Jurkat, Clone E6-1 (cell line): Measurements from ENCODE around the gene GPC6.

Source experiments
- DNase-seq: peaks from one replicate; pipeline ENCODE4 v3.0.0-alpha.2; 2011; ENCODE audit warnings: low read depth, low spot score
- H3K4me3 ChIP-seq: 2 replicates; pipeline ENCODE4 v1.5.1; 2011; ENCODE audit warnings: mild to moderate bottlenecking, low read length, control low read depth, moderate library complexity

GPC6 gene

DNA sequence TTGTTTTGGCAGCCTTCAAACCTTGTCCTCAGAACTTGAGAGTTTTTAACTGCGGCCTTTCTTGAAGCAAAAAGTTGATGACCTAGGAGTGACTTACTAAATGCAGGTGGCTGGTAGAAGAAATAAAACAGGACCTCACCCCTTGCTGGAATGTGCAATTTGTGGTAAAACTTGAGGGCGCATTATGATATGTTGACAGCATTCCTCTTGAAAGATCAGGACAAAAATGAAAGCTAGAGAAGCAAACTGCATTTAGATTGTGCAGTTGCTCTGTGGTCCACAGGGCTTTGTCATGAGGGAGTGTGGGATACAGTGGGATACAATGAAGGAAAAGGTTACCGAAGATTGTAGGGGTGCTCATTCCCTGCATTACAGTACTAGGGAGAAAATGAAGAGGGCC, 504.2 kb downstream of the GPC6 start:
- H3K4me3 ChIP-seq, result no peak overlapping the region
- DNase-seq, result no peak

DNA sequence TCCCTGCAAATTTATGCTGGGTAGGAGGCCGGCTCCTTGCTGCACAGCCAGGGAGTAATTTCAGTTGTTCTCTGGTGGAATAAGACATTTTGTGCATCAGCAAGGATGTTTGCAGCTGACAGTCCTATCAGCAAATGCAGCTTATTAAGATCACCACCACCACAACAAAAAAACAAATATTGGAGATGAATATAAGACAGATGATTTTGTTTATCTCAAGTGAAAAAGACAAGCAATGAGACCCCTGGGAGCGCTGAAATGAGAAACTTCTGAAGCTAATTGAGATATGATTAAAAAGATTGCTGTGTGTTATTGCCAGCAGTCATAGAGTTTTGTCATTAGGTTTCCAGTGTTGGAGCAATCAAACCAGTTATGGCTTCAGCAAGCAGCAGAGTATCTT, 505.6 kb downstream of the GPC6 start:
- H3K4me3 ChIP-seq, result no peak overlapping the region
- DNase-seq, result no peak

- DNase-seq, result no peak
- H3K4me3 ChIP-seq, result no peak overlapping the region
These were observed 509.5 kb downstream of the GPC6 start for GRCh38 chr13:93736081-93736480.

DNA sequence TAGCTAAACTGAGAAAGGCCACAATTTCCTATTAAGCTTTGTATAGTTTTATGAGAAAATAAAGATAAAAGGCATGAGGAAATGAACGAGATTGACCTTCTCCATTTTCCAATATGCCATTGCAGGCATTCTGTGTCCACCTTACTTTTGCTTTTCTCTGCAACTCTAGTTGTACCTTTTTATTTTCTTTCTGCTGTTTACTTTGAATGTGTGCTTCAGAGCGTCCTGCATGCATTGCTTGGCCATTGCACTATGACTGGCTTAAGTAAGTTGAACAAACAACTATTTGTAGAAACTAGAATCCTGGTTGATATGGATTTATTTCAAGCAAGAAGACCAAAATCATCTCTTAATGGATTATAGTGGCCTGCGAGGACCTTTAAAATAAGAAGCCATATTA, 510.3 kb downstream of the GPC6 start:
- DNase-seq, result no peak
- no peak overlapping the region for H3K4me3 ChIP-seq

GRCh38 chr13:93740334-93740733, 513.7 kb downstream of the GPC6 start:
- no peak for DNase-seq
- H3K4me3 ChIP-seq, result no peak overlapping the region

- H3K4me3 ChIP-seq, result no peak overlapping the region
- DNase-seq, result no peak
These were observed 517.4 kb downstream of the GPC6 start for GRCh38 chr13:93744033-93744432.

DNA sequence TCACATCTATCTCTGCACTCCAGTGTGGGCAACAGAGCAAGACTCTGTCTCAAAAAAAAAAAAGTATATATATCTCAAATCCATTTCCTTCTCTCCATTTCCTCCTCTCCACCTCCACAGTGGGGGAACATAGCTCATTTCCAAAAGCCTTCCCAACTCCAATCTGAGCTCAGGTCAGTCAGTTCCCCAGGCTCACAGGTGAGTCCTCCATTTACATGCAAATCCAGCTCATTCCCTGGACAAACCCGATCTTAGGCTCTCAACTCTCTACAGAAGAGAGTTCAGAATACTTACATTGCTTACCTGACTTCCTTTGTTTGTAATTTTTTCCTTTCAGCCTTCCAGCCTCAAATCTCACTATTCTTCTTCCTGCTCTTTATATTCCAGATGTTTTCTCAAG, 518.3 kb downstream of the GPC6 start:
- DNase-seq, result no peak

GRCh38 chr13:93745884-93746283, 519.3 kb downstream of the GPC6 start:
- no peak for DNase-seq
- H3K4me3 ChIP-seq, result no peak overlapping the region

More for the DNA sequence above, 518.3 kb downstream of the GPC6 start:
- no peak overlapping the region for H3K4me3 ChIP-seq

DNA sequence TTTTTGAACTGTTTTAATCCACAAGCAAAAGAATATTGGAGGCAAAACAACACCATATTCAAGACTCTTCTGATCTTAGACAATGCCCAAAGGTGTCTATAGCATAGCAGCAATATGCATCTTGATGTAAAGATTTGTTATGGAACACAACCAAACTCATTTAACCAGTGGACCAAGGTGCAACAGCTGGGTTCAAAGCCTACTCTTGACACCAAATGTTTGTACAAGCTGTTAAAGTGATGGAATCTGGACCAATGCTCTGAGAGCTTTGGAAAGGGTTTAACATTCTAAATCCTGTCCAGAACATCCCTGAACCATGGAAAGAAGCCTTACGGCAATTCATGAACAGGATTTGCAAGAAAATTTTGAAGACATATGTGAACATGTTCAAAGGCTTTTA, 520.0 kb downstream of the GPC6 start:
- no peak for DNase-seq
- H3K4me3 ChIP-seq, result no peak overlapping the region

- no peak for DNase-seq
- H3K4me3 ChIP-seq, result no peak overlapping the region
These were observed 524.1 kb downstream of the GPC6 start for GRCh38 chr13:93750676-93751075.

DNA sequence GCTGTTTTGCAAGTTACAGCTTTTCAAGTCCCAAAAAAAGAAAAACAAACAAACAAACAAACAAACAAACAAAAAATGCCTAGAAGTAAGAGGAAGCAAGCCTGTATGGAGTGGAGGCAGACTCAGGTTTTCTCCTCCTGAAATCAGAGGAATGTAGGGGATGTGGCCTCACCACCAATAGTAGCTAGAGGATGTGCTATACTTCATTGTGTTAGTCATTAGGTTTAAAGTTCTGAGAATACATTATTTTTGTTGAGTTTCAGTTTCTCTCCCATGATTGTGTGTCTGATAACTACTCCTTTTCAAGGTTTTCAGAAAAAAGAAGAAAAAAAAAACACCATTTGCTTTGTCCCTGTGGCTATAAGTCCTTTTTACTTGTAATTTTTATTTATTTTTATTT, 524.5 kb downstream of the GPC6 start:
- DNase-seq, result no peak
- H3K4me3 ChIP-seq, result no peak overlapping the region

DNA sequence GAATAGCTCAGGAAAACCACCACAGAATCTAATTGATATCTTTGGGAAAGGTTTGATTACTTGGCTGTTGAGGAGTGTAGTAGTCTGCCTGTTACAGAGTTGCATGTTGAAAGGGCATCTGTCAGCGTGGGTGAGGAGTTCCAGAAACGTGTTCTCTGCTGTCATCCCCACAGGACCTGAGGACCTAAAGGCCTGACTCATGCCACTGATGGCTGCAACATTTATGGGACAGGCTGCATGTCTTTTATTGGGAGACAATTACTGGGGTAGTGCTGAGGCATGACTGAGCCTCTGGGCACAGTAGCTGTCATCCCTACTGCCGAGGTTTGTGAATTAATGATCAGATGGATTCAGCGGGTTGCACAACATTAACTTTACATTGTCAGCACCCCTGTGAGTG, 525.9 kb downstream of the GPC6 start:
- no peak overlapping the region for H3K4me3 ChIP-seq
- DNase-seq, result no peak

DNA sequence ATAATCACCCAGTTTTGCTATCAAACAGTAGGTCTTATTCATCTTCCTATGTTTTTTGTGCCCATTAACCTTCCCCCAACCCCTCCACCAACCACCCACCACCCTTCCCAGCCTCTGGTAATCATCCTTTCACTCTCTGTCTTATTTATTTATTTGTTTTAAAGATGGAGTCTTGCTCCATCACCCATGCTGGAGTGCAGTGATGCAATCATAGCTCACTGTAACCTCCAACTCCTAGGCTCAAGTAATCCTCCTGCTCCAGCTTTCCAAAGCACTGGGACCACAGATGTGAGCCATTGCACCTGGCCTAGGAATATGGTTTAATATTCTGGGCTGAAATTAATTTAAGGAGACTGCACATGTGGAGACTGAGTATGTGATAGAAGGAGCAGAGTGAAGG, 527.0 kb downstream of the GPC6 start:
- DNase-seq, result no peak
- no peak overlapping the region for H3K4me3 ChIP-seq

DNA sequence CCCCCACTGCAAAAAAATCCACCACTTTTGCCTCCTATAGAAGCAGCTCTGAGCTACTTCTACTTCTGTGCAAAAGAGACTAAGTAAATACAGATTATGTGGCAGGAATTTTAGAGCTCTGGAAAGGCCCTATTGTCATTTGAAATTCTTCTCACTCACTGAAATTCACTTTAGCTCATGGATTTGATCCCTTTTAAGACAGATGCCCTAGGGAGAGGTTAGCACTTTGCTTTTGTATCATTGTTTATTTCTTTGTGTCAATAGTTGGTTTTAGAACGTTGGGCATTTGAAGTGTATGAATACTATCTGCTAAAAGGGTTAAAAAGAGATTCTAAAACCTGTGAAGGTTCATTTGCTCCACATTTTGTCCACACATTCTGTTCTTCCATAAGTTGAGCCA, 528.7 kb downstream of the GPC6 start:
- no peak for DNase-seq
- H3K4me3 ChIP-seq, result no peak overlapping the region

DNA sequence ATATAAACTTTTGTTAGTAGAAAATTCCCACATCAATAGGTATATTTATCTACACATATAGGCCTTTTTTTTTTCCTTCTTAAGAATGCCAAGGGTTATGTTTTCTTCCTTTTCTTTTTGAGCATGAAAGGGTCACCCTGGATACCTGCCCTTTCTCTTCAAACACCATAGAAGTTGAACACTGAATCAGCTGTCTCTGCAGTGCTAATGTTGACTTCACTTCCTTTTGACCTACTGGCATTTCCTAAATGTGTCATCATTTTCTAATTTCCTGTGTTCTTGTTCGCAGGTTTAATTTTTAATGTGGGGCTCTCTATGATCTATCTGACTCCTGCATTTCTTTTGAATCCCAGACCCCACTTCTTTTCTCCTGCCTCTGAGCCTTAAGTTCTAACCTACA, 532.0 kb downstream of the GPC6 start:
- no peak overlapping the region for H3K4me3 ChIP-seq
- DNase-seq, result no peak

DNA sequence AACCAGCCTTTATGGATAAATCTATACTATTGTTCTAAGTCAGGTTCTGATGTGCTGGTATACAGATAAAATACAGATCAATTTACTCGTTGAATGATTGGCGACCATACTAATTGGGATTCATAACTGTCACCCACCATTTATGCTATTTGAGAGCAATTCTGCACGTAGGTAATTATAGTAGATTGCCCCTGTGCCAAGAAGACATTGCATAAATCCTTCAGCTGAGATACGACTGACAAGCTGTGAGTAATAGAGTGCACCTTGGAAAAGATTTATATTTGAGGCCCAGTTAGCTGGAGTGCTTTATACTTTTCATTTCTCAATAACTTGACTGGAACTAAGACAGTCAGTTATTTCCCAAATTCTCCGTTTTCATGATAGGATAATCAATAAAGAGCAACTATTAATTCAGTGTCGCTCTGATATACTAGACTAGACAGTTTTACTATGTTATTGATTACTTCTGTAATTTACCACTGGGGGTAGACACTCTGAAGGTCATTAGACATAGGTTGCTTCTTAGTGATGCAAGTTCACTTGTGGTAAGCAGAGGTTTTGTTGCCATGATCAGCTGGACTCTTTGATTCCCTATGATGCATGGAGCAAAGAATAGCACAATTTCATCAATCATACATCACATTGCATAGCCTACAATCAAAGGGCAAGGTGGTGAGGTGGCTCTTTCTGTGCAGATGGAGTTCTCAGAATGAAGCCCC, 536.3 kb downstream of the GPC6 start:
- DNase-seq, result no peak
- no peak overlapping the region for H3K4me3 ChIP-seq

- DNase-seq, result no peak
- H3K4me3 ChIP-seq, result no peak overlapping the region
These were observed 538.5 kb downstream of the GPC6 start for GRCh38 chr13:93765062-93765461.

GRCh38 chr13:93765811-93766210, 539.2 kb downstream of the GPC6 start:
- no peak for DNase-seq
- no peak overlapping the region for H3K4me3 ChIP-seq

DNA sequence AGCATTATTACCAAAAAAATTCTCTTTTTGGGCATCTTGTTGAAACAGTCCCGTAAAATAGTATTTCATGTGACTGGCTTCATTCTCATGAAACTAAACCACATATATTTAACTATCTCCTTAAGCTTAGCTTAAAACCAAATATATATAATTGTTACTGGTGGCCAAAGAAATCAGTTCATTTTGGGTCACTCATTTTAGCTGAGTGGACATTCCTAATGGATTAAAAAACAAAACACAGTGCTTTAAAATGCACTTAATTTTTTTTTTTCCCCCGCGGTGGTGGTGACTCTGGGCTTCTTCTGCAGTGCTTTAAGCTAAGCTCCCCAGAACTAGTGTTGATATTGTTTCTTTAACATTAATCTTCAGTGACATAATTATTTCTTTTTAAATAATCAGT, 540.1 kb downstream of the GPC6 start:
- no peak overlapping the region for H3K4me3 ChIP-seq
- DNase-seq, result no peak

- H3K4me3 ChIP-seq, result no peak overlapping the region
- no peak for DNase-seq
These were observed 540.7 kb downstream of the GPC6 start for GRCh38 chr13:93767180-93767916.

GRCh38 chr13:93767917-93768409, 541.4 kb downstream of the GPC6 start:
- H3K4me3 ChIP-seq, result no peak overlapping the region
- DNase-seq, result no peak
